Loucy (cell line): ENCODE measurements around the gene BCAS1.

ENCODE experiments used
- CTCF ChIP-seq: fragments of 200-600 bp; sonication (generic); conservative IDR thresholded peaks from 2 replicates; pipeline ENCODE4 v1.5.1; 2014; ENCODE audit warnings: mild to moderate bottlenecking, antibody characterized with exemption, low read length
- EZH2phosphoT487 ChIP-seq: fragments of 200-600 bp; IDR thresholded peaks from 2 replicates; pipeline ENCODE4 v1.6.1; 2018; ENCODE audit warnings: antibody characterized with exemption, mild to moderate bottlenecking, moderate library complexity, borderline replicate concordance

- no peak for TF ChIP-seq CTCF
- TF ChIP-seq EZH2phosphoT487 = no peak
Measured at GRCh38 chr20:54043076-54043967, 27.1 kb downstream of the BCAS1 start.
